Neuronal stem cell (in vitro differentiated cells): Measurements from ENCODE around the gene PTH1R.

Experiments
- DNase-seq: peaks from one replicate; pipeline ENCODE4 v3.0.0-alpha.2; 2013; ENCODE audit warnings: low spot score
- H2AFZ ChIP-seq: one replicate; pipeline ENCODE4 v1.6.1; 2013; ENCODE audit warnings: mild to moderate bottlenecking, low read length, inconsistent platforms
- H2AK5ac ChIP-seq: 2 replicates; pipeline ENCODE4 v1.6.1; 2013; ENCODE audit warnings: low read depth, mild to moderate bottlenecking, inconsistent platforms, low read length, moderate library complexity, mixed read lengths
- H2BK120ac ChIP-seq: 2 replicates; pipeline ENCODE4 v1.6.1; 2013; ENCODE audit warnings: low read depth, mild to moderate bottlenecking, inconsistent platforms, low read length, moderate library complexity, mixed read lengths
- H2BK12ac ChIP-seq: one replicate; pipeline ENCODE4 v1.6.1; 2013; ENCODE audit warnings: low read length, inconsistent platforms
- H2BK15ac ChIP-seq: 2 replicates; pipeline ENCODE4 v1.6.1; 2013; ENCODE audit warnings: mild to moderate bottlenecking, low read length, inconsistent platforms, mixed read lengths
- H2BK5ac ChIP-seq: one replicate; pipeline ENCODE4 v1.6.1; 2013; ENCODE audit warnings: inconsistent platforms, mild to moderate bottlenecking, low read length, moderate library complexity
- H3K14ac ChIP-seq: one replicate; pipeline ENCODE4 v1.6.1; 2013; ENCODE audit warnings: low read length, inconsistent platforms
- H3K18ac ChIP-seq: 2 replicates; pipeline ENCODE4 v1.6.1; 2013; ENCODE audit warnings: low read length, inconsistent platforms
- H3K23ac ChIP-seq: 2 replicates; pipeline ENCODE4 v1.6.1; 2013; ENCODE audit warnings: low read depth, mild to moderate bottlenecking, mixed read lengths, low read length, inconsistent platforms; ENCODE audit not compliant: poor library complexity
- H3K27ac ChIP-seq: replicated peaks from 3 replicates; pipeline ENCODE4 v1.5.1; 2013; ENCODE audit warnings: low read length, inconsistent platforms
- H3K27me3 ChIP-seq, 3 experiments: 2 replicates each; pipeline ENCODE4 v1.6.1; 2013; ENCODE audit warnings: low read length in 3 of 3, mild to moderate bottlenecking in 2 of 3, inconsistent platforms in 1 of 3, low read depth in 1 of 3, mixed read lengths in 1 of 3, moderate library complexity in 1 of 3; ENCODE audit not compliant: control insufficient read depth in 3 of 3, insufficient read depth in 3 of 3
- H3K36me3 ChIP-seq, 2 donors: replicated peaks in 1 of 2; 2 replicates each; pipeline ENCODE4 v1.6.1; 2013; ENCODE audit warnings: low read length in 2 of 2; ENCODE audit not compliant: control insufficient read depth in 2 of 2, insufficient read depth in 2 of 2
- H3K4ac ChIP-seq: 2 replicates; pipeline ENCODE4 v1.6.1; 2013; ENCODE audit warnings: inconsistent platforms, mild to moderate bottlenecking, low read length, moderate library complexity
- H3K4me1 ChIP-seq, 2 donors: 1 replicate in 1 of 2; 2 replicates in 1 of 2; pipeline ENCODE4 v1.6.1; 2013; ENCODE audit warnings: low read length in 2 of 2, low read depth in 1 of 2; ENCODE audit not compliant: control insufficient read depth in 2 of 2, insufficient read depth in 1 of 2
- H3K4me2 ChIP-seq: one replicate; pipeline ENCODE4 v1.6.1; 2013; ENCODE audit warnings: mild to moderate bottlenecking, low read length, inconsistent platforms; ENCODE audit not compliant: insufficient read depth, poor library complexity, severe bottlenecking
- H3K4me3 ChIP-seq, 2 donors: 2 replicates each; pipeline ENCODE4 v1.5.1; 2013; ENCODE audit warnings: low read length in 2 of 2, mild to moderate bottlenecking in 2 of 2, inconsistent platforms in 1 of 2, moderate library complexity in 1 of 2
- H3K79me1 ChIP-seq: one replicate; pipeline ENCODE4 v1.6.1; 2013; ENCODE audit warnings: low read depth, mild to moderate bottlenecking, inconsistent platforms, low read length, moderate library complexity
- H3K9ac ChIP-seq: one replicate; pipeline ENCODE4 v1.6.1; 2013; ENCODE audit warnings: mild to moderate bottlenecking, low read depth, low read length, inconsistent platforms; ENCODE audit not compliant: poor library complexity
- H3K9me3 ChIP-seq, 2 donors: replicated peaks in 1 of 2; 2 replicates each; pipeline versions ENCODE3 to v1.6.1; 2013; ENCODE audit warnings: low read length in 2 of 2, mild to moderate bottlenecking in 2 of 2, inconsistent platforms in 1 of 2, low read depth in 1 of 2, mixed read lengths in 1 of 2, moderate library complexity in 1 of 2; ENCODE audit not compliant: control insufficient read depth in 2 of 2, insufficient read depth in 1 of 2
- H4K8ac ChIP-seq: one replicate; pipeline ENCODE4 v1.6.1; 2013; ENCODE audit warnings: low read depth, mild to moderate bottlenecking, inconsistent platforms, low read length, moderate library complexity
- H4K91ac ChIP-seq: one replicate; pipeline ENCODE4 v1.6.1; 2013; ENCODE audit warnings: low read length, low read depth, mild to moderate bottlenecking, inconsistent platforms; ENCODE audit not compliant: poor library complexity
- WGBS, 2 donors: extraction: QIAGEN DNeasy Blood & Tissue Kit; methylation state at CpG; one replicate each; pipeline ENCODE4 v1.1.7; 2013; ENCODE audit warnings: missing lambda C conversion rate in 2 of 2, mixed read lengths in 1 of 2; ENCODE audit not compliant: insufficient read length in 2 of 2, insufficient replicate concordance in 1 of 2; ENCODE audit errors: extremely low coverage in 2 of 2; 5-methylcytosine and 5-hydroxymethylcytosine counted together

Gene PTH1R

GRCh38 chr3:46943237-46944187, 66.0 kb downstream of the PTH1R start:
- Histone ChIP-seq H2BK120ac (no peak overlapping the region), H3K4me2 (no peak overlapping the region), H3K27me3 (no peaks in the 10 kb centered on the region), H3K23ac (no peak overlapping the region), H3K4me1 (peaks cover 0 to 5% of the 10 kb centered on the region in 2 donors), H3K4me3 (no peak overlapping the region), H2AK5ac (no peak overlapping the region), H4K8ac (no peak overlapping the region), H3K36me3 (peaks cover 4 to 71% of the 10 kb centered on the region in 2 donors), H4K91ac (no peak overlapping the region), H2AFZ (no peak overlapping the region), H3K18ac (no peak overlapping the region), H3K4ac (no peak overlapping the region), H3K14ac (no peak overlapping the region), H3K9ac (no peak overlapping the region), H2BK5ac (no peak overlapping the region), H2BK15ac (no peak overlapping the region), H3K79me1 (peaks cover 25% of the 10 kb centered on the region), H3K27ac (no peak overlapping the region), H2BK12ac (no peak overlapping the region), H3K9me3 (peaks cover 0 to 4% of the 10 kb centered on the region in 2 donors)
- no peak for DNase-seq
- WGBS, 2 donors: no CpG with 5 or more reads among the region's 12 CpGs

GRCh38 chr3:46944191-46944590, 66.7 kb downstream of the PTH1R start:
- WGBS, 2 donors: no CpG with 5 or more reads among the region's 8 CpGs
- peaks cover 0 to 4% of the 10 kb centered on the region in 2 donors for H3K9me3 ChIP-seq

GRCh38 chr3:46946416-46946815, 68.9 kb downstream of the PTH1R start:
- H3K14ac ChIP-seq: no peak overlapping the region
- H3K9me3 ChIP-seq: peaks cover 0 to 4% of the 10 kb centered on the region in 2 donors
- no peak overlapping the region for H2AK5ac ChIP-seq
- no peak overlapping the region for H3K27ac ChIP-seq
- peak overlapping the region; percentile 73 for H3K18ac ChIP-seq
- H3K4me1 ChIP-seq: peaks cover 3 to 8% of the 10 kb centered on the region in 2 donors
- no peak overlapping the region for H4K91ac ChIP-seq
- no peak overlapping the region for H3K4me3 ChIP-seq
- peak overlapping the region; percentile 69 for H3K23ac ChIP-seq
- no peak overlapping the region for H3K4me2 ChIP-seq
- H3K36me3 ChIP-seq: peaks cover 2 to 49% of the 10 kb centered on the region in 2 donors
- H4K8ac ChIP-seq: no peak overlapping the region
- no peak overlapping the region for H3K4ac ChIP-seq
- no peak overlapping the region for H2BK15ac ChIP-seq
- no peak for DNase-seq
- peak overlapping the region; percentile 7 for H3K9ac ChIP-seq
- H2BK5ac ChIP-seq: no peak overlapping the region
- H2AFZ ChIP-seq: no peak overlapping the region
- no peaks in the 10 kb centered on the region for H3K27me3 ChIP-seq
- no CpG with 5 or more reads among the region's 6 CpGs for WGBS, 2 donors
- no peak overlapping the region for H2BK120ac ChIP-seq
- peaks cover 32% of the 10 kb centered on the region for H3K79me1 ChIP-seq
- H2BK12ac ChIP-seq: no peak overlapping the region

More at GRCh38 chr3:46944191-46944590, 66.7 kb downstream of the PTH1R start:
- H2AFZ ChIP-seq: no peak overlapping the region
- H3K9ac ChIP-seq: peak overlapping the region; percentile 2
- no peak overlapping the region for H3K14ac ChIP-seq
- no peaks in the 10 kb centered on the region for H3K27me3 ChIP-seq
- H3K36me3 ChIP-seq: peaks cover 2 to 68% of the 10 kb centered on the region in 2 donors
- peaks cover 0 to 5% of the 10 kb centered on the region in 2 donors for H3K4me1 ChIP-seq
- no peak overlapping the region for H2BK5ac ChIP-seq
- H4K91ac ChIP-seq: no peak overlapping the region
- H3K23ac ChIP-seq: no peak overlapping the region
- H3K79me1 ChIP-seq: peaks cover 30% of the 10 kb centered on the region
- no peak overlapping the region for H3K4me2 ChIP-seq
- H3K18ac ChIP-seq: no peak overlapping the region
- DNase-seq: no peak
- H3K27ac ChIP-seq: no peak overlapping the region
- no peak overlapping the region for H2BK120ac ChIP-seq
- H3K4ac ChIP-seq: no peak overlapping the region
- H2AK5ac ChIP-seq: no peak overlapping the region
- no peak overlapping the region for H2BK12ac ChIP-seq
- no peak overlapping the region for H2BK15ac ChIP-seq
- H3K4me3 ChIP-seq: no peak overlapping the region
- no peak overlapping the region for H4K8ac ChIP-seq

GRCh38 chr3:46946856-46947545, 69.5 kb downstream of the PTH1R start:
- no peak overlapping the region for H3K4me3 ChIP-seq
- H3K23ac ChIP-seq: no peak overlapping the region
- H2AFZ ChIP-seq: no peak overlapping the region
- H4K91ac ChIP-seq: no peak overlapping the region
- H3K27me3 ChIP-seq: no peaks in the 10 kb centered on the region
- no CpG with 5 or more reads among the region's 7 CpGs for WGBS, 2 donors
- H3K4me1 ChIP-seq: peaks cover 3 to 6% of the 10 kb centered on the region in 2 donors
- H2AK5ac ChIP-seq: no peak overlapping the region
- no peak overlapping the region for H3K18ac ChIP-seq
- H3K14ac ChIP-seq: no peak overlapping the region
- H2BK12ac ChIP-seq: no peak overlapping the region
- peaks cover 0 to 4% of the 10 kb centered on the region in 2 donors for H3K9me3 ChIP-seq
- H2BK5ac ChIP-seq: no peak overlapping the region
- H4K8ac ChIP-seq: no peak overlapping the region
- H3K79me1 ChIP-seq: peaks cover 32% of the 10 kb centered on the region
- no peak overlapping the region for H2BK120ac ChIP-seq
- H3K4ac ChIP-seq: no peak overlapping the region
- no peak overlapping the region for H3K27ac ChIP-seq
- peaks cover 2 to 44% of the 10 kb centered on the region in 2 donors for H3K36me3 ChIP-seq
- DNase-seq: no peak
- no peak overlapping the region for H3K9ac ChIP-seq
- no peak overlapping the region for H2BK15ac ChIP-seq
- H3K4me2 ChIP-seq: no peak overlapping the region
